H1 (cell line): ENCODE data around the gene TNFRSF14. TPM values are rescaled to one million over a fixed set of nuclear protein-coding genes. Genes with fewer than 3 reads are reported as not detected.

ENCODE experiments used
- CTCF ChIA-PET: fragments of 300-600 bp; sonication (Branson Sonifier 250); formaldehyde crosslinking; loops from one replicate; lab custom pipeline; 2021; ENCODE audit not compliant: partially characterized antibody; lab: Charles Lee
- POLR2A ChIA-PET: fragments of 300-600 bp; sonication (Branson Sonifier 250); formaldehyde crosslinking; loops from one replicate; lab custom pipeline; 2021; ENCODE audit warnings: inconsistent platforms; ENCODE audit not compliant: partially characterized antibody; lab: Charles Lee
- DNase-seq, 2 experiments: peaks; one replicate each; pipeline versions ENCODE4 v3.0.0 to v3.0.0-alpha.2; 2010 to 2022; ENCODE audit warnings: low spot score in 2 of 2, low read depth in 1 of 2, mixed read lengths in 1 of 2
- FAIRE-seq: peaks from 2 replicates; lab custom pipeline; 2011; peaks lifted over from hg19 to GRCh38; lab: Jason Lieb, UNC
- H2AFZ ChIP-seq: 2 replicates; pipeline ENCODE4 v1.8.1; 2012; ENCODE audit warnings: low read length, inconsistent platforms
- H2AK5ac ChIP-seq: 2 replicates; pipeline ENCODE4 v1.6.1; 2013; ENCODE audit warnings: low read depth, low read length
- H2BK120ac ChIP-seq: replicated peaks from 2 replicates; pipeline ENCODE3; 2013; ENCODE audit warnings: low read depth, low read length, inconsistent platforms
- H2BK12ac ChIP-seq: 2 replicates; pipeline ENCODE4 v1.6.1; 2013; ENCODE audit warnings: low read depth, low read length
- H2BK15ac ChIP-seq: 2 replicates; pipeline ENCODE4 v1.6.1; 2013; ENCODE audit warnings: low read length
- H2BK20ac ChIP-seq: 2 replicates; pipeline ENCODE4 v1.6.1; 2013; ENCODE audit warnings: low read length
- H2BK5ac ChIP-seq: 2 replicates; pipeline ENCODE4 v1.6.1; 2013; ENCODE audit warnings: low read depth, low read length
- H3K14ac ChIP-seq: 2 replicates; pipeline ENCODE4 v1.6.1; 2013; ENCODE audit warnings: inconsistent platforms; ENCODE audit not compliant: insufficient read length
- H3K18ac ChIP-seq: 2 replicates; pipeline ENCODE4 v1.6.1; 2013; ENCODE audit warnings: low read length; ENCODE audit errors: extremely low read depth
- H3K23ac ChIP-seq: 2 replicates; pipeline ENCODE4 v1.6.1; 2013; ENCODE audit warnings: inconsistent platforms; ENCODE audit not compliant: insufficient read length
- H3K23me2 ChIP-seq: 2 replicates; pipeline ENCODE4 v1.6.1; 2013; ENCODE audit warnings: low read depth, low read length
- H3K27ac ChIP-seq: 2 replicates; pipeline ENCODE4 v1.6.1; 2011; ENCODE audit warnings: low read depth, low read length, inconsistent platforms
- H3K27me3 ChIP-seq, 4 experiments: replicated peaks in 1 of 4; 1 replicate in 1 of 4; 2 replicates in 3 of 4; pipeline versions ENCODE4 v1.6.1 to v1.8.1; 2011 to 2013; ENCODE audit warnings: low read length in 3 of 4, mild to moderate bottlenecking in 3 of 4, inconsistent platforms in 2 of 4, mixed read lengths in 2 of 4, moderate library complexity in 1 of 4; ENCODE audit not compliant: control insufficient read depth in 3 of 4, insufficient read depth in 3 of 4; ENCODE audit errors: extremely low read depth in 1 of 4
- H3K36me3 ChIP-seq, 4 experiments: 2 replicates each; pipeline versions ENCODE4 v1.6.1 to v1.8.1; 2011 to 2013; ENCODE audit warnings: mild to moderate bottlenecking in 4 of 4, low read length in 3 of 4, moderate library complexity in 2 of 4, control low read depth in 1 of 4, inconsistent platforms in 1 of 4; ENCODE audit not compliant: insufficient read depth in 4 of 4, control insufficient read depth in 2 of 4
- H3K4ac ChIP-seq: replicated peaks from 2 replicates; pipeline ENCODE3; 2013; ENCODE audit warnings: low read length, low read depth, mixed read lengths, inconsistent platforms; ENCODE audit not compliant: insufficient read length
- H3K4me1 ChIP-seq, 4 experiments: replicated peaks in 1 of 4; 1 replicate in 1 of 4; 2 replicates in 3 of 4; pipeline versions ENCODE4 v1.6.1 to v1.8.1; 2011 to 2013; ENCODE audit warnings: low read length in 3 of 4, inconsistent platforms in 2 of 4, mixed read lengths in 1 of 4; ENCODE audit not compliant: insufficient read depth in 4 of 4, control insufficient read depth in 3 of 4
- H3K4me2 ChIP-seq, 2 experiments: 2 replicates each; pipeline versions ENCODE4 v1.6.1 to v1.8.1; 2011 to 2013; ENCODE audit warnings: low read depth in 2 of 2, low read length in 2 of 2, control low read depth in 1 of 2, inconsistent platforms in 1 of 2, mild to moderate bottlenecking in 1 of 2; ENCODE audit not compliant: insufficient read depth in 1 of 2
- H3K4me3 ChIP-seq, 4 experiments: fragments of 200-600, 300-600 bp in 1 of 4; sonication (generic), shearing (Covaris generic), sonication (Bioruptor Twin) in 1 of 4; 2 replicates each; pipeline versions ENCODE4 v1.5.1 to v1.8.1; 2011 to 2016; ENCODE audit warnings: low read length in 4 of 4, low read depth in 3 of 4, control low read depth in 2 of 4, inconsistent platforms in 2 of 4, mild to moderate bottlenecking in 2 of 4, mixed read lengths in 1 of 4, moderate library complexity in 1 of 4; ENCODE audit not compliant: insufficient read depth in 2 of 4; ENCODE audit errors: extremely low read depth in 1 of 4
- H3K56ac ChIP-seq: replicated peaks from 2 replicates; pipeline ENCODE3; 2013; ENCODE audit warnings: low read depth, mild to moderate bottlenecking, mixed read lengths, low read length, inconsistent platforms; ENCODE audit not compliant: insufficient read length
- H3K79me1 ChIP-seq: 2 replicates; pipeline ENCODE4 v1.6.1; 2013; ENCODE audit warnings: low read depth, low read length, control low read depth
- H3K79me2 ChIP-seq, 2 experiments: 2 replicates each; pipeline versions ENCODE4 v1.6.1 to v1.8.1; 2012 to 2013; ENCODE audit warnings: low read length in 2 of 2, mild to moderate bottlenecking in 2 of 2, inconsistent platforms in 1 of 2; ENCODE audit not compliant: insufficient read depth in 2 of 2, control insufficient read depth in 1 of 2
- H3K9ac ChIP-seq, 4 experiments: replicated peaks in 1 of 4; 1 replicate in 1 of 4; 2 replicates in 3 of 4; pipeline versions ENCODE4 v1.6.1 to v1.8.1; 2011 to 2013; ENCODE audit warnings: low read depth in 3 of 4, low read length in 3 of 4, control low read depth in 2 of 4, mild to moderate bottlenecking in 2 of 4, moderate library complexity in 2 of 4, inconsistent platforms in 1 of 4; ENCODE audit errors: extremely low read depth in 1 of 4
- H3K9me3 ChIP-seq, 2 experiments: 2 replicates each; pipeline versions ENCODE4 v1.6.1 to v1.8.1; 2012 to 2013; ENCODE audit warnings: mild to moderate bottlenecking in 2 of 2, moderate library complexity in 2 of 2, control low read depth in 1 of 2, inconsistent platforms in 1 of 2, low read depth in 1 of 2, low read length in 1 of 2, mixed read lengths in 1 of 2; ENCODE audit not compliant: insufficient read depth in 2 of 2
- H4K20me1 ChIP-seq, 2 experiments: replicated peaks in 1 of 2; 2 replicates each; pipeline versions ENCODE3 to v1.8.1; 2011 to 2013; ENCODE audit warnings: inconsistent platforms in 2 of 2, low read length in 2 of 2, mild to moderate bottlenecking in 1 of 2; ENCODE audit not compliant: insufficient read depth in 2 of 2, control insufficient read depth in 1 of 2
- H4K5ac ChIP-seq: 2 replicates; pipeline ENCODE4 v1.6.1; 2013; ENCODE audit warnings: low read length, low read depth, mixed read lengths, inconsistent platforms; ENCODE audit not compliant: insufficient read length
- H4K8ac ChIP-seq: 2 replicates; pipeline ENCODE4 v1.8.0; 2013; ENCODE audit warnings: mild to moderate bottlenecking, moderate library complexity, low read length, inconsistent platforms; ENCODE audit not compliant: insufficient read depth; ENCODE audit errors: extremely low read depth
- H4K91ac ChIP-seq: replicated peaks from 2 replicates; pipeline ENCODE3; 2013; ENCODE audit warnings: low read length, mixed read lengths, inconsistent platforms; ENCODE audit not compliant: insufficient read length
- ASH2L ChIP-seq: fragments of 200-600, 300-600 bp; sonication (generic); IDR thresholded peaks from one replicate; pipeline ENCODE4 v1.7.1; 2017; ENCODE audit warnings: low read length
- BRCA1 ChIP-seq: IDR thresholded peaks from 2 replicates; pipeline ENCODE4 v1.6.1; 2012; ENCODE audit warnings: low read depth, low read length, improper control_type of control experiment
- CTBP2 ChIP-seq: IDR thresholded peaks from 2 replicates; pipeline ENCODE4 v1.7.0; 2011; ENCODE audit warnings: borderline replicate concordance, mild to moderate bottlenecking, moderate library complexity, mixed read lengths, low read length; ENCODE audit not compliant: insufficient read depth, insufficient read length
- HDAC2 ChIP-seq, 2 experiments: fragments of 300-600 bp in 1 of 2; sonication (generic) in 1 of 2; IDR thresholded peaks; 2 replicates each; pipeline ENCODE4 v1.6.1; 2011 to 2012; ENCODE audit warnings: low read depth in 2 of 2, low read length in 2 of 2, mild to moderate bottlenecking in 2 of 2, moderate library complexity in 2 of 2, borderline replicate concordance in 1 of 2, inconsistent platforms in 1 of 2
- KDM5A ChIP-seq: fragments of 200-600 bp; IDR thresholded peaks from 2 replicates; pipeline ENCODE4 v1.7.1; 2012; ENCODE audit warnings: mild to moderate bottlenecking, low read length, inconsistent platforms, mixed read lengths
- MAFK ChIP-seq: IDR thresholded peaks from 2 replicates; pipeline ENCODE4 v1.6.1; 2012; ENCODE audit warnings: low read depth, mild to moderate bottlenecking, improper control_type of control experiment, low read length
- MAX ChIP-seq: IDR thresholded peaks from 2 replicates; pipeline ENCODE4 v1.6.1; 2012; ENCODE audit warnings: inconsistent platforms
- PHF8 ChIP-seq: fragments of 200-600 bp; sonication (generic); conservative IDR thresholded peaks from 2 replicates; pipeline ENCODE4 v1.7.1; 2012; ENCODE audit warnings: low read depth, mild to moderate bottlenecking, inconsistent platforms, low read length, moderate library complexity
- RNF2 ChIP-seq: fragments of 200-900, 300-1000 bp; sonication (generic); IDR thresholded peaks from 2 replicates; pipeline ENCODE4 v1.7.1; 2016; ENCODE audit warnings: borderline replicate concordance, low read depth, mild to moderate bottlenecking, antibody characterized with exemption, low read length; ENCODE audit not compliant: poor library complexity, severe bottlenecking; ENCODE audit errors: missing control alignments
- TAF1 ChIP-seq: IDR thresholded peaks from 2 replicates; pipeline ENCODE4 v1.6.1; 2011; ENCODE audit warnings: mild to moderate bottlenecking, low read depth, low read length
- TAF7 ChIP-seq: optimal IDR thresholded peaks from 2 replicates; pipeline ENCODE3; 2011; ENCODE audit warnings: low read depth, mild to moderate bottlenecking, inconsistent platforms, low read length, moderate library complexity, borderline replicate concordance
- USF2 ChIP-seq: IDR thresholded peaks from 2 replicates; pipeline ENCODE4 v1.6.1; 2011; ENCODE audit warnings: low read length, improper control_type of control experiment
- WGBS, 2 experiments: shearing (Covaris generic) in 1 of 2; methylation state at CpG; one replicate each; pipeline versions ENCODE4 v1.1.6 to v1.1.7; 2013 to 2015; ENCODE audit warnings: low lambda C conversion rate in 2 of 2, mixed read lengths in 2 of 2, inconsistent platforms in 1 of 2, low coverage in 1 of 2, missing lambda C conversion rate in 1 of 2; ENCODE audit not compliant: insufficient replicate concordance in 2 of 2, insufficient coverage in 1 of 2, insufficient read length in 1 of 2; ENCODE audit errors: extremely low coverage in 1 of 2, missing lambda C conversion rate in 1 of 2; 5-methylcytosine and 5-hydroxymethylcytosine counted together
- polyA plus RNA-seq, 7 experiments: library from polyadenylated mRNA; depleted of rRNA in 3 of 7; stranded (reverse) in 5 of 7; unstranded in 2 of 7; fragments of >200 nt in 5 of 7; fragments of 200-250 nt in 2 of 7; gene quantifications; 1 replicate in 5 of 7; 2 replicates in 1 of 7; 4 replicates in 1 of 7; pipeline versions ENCODE4 v1.2.1 to v1.2.3, GENCODE V29; 2011 to 2013; ENCODE audit warnings: missing spikeins in 2 of 7, mixed read lengths in 2 of 7
- total RNA-seq: library from RNA; stranded (reverse); fragmentation: NEBNext Ultra II Directional; extraction: Animal tissue kit (Norgen Biotek cat#: 25700); gene quantifications from 2 replicates; pipeline ENCODE4 v1.2.1, GENCODE V29; 2021

Gene TNFRSF14
- total and polyA plus RNA-seq, 2 of the 8 experiments (the other 6 are each of a cell fraction or from before 2014, with no cell fraction given): 0.36 to 0.50 TPM

GRCh38 chr1:2516124-2516523, 40.0 kb upstream of the TNFRSF14 start:
- Histone ChIP-seq H4K20me1 (peaks cover 3 to 19% of the 10 kb centered on the region in 2 experiments), H3K9ac (no peak overlapping the region), H2BK20ac (no peak overlapping the region), H3K18ac (no peak overlapping the region), H3K23me2 (no peaks in the 10 kb centered on the region), H2AK5ac (no peak overlapping the region), H3K9me3 (no peaks in the 10 kb centered on the region), H3K27ac (no peak overlapping the region), H3K4me1 (no peaks in the 10 kb centered on the region; a peak in 1 of 7 replicates), H3K14ac (no peak overlapping the region), H3K23ac (no peak overlapping the region), H3K4me3 (no peak overlapping the region), H3K27me3 (no peaks in the 10 kb centered on the region), H4K8ac (no peak overlapping the region), H3K79me2 (no peaks in the 10 kb centered on the region), H2AFZ (no peak overlapping the region), H4K5ac (no peak overlapping the region), H2BK5ac (no peak overlapping the region), H2BK12ac (no peak overlapping the region), H2BK120ac (no peak overlapping the region), H2BK15ac (no peak overlapping the region), H3K4ac (no peak overlapping the region), H4K91ac (no peak overlapping the region), H3K56ac (no peak overlapping the region), H3K4me2 (no peak overlapping the region), H3K79me1 (peaks cover 3% of the 10 kb centered on the region), H3K36me3 (peaks cover 20 to 64% (median 48%) of the 10 kb centered on the region in 4 experiments; a peak in 7 of 8 replicates)
- ChIA-PET CTCF (interaction anchor here (1.4 to 2.8 kb wide), 3 partner anchors 24 to 85 kb away, joined by 3 to 6 read pairs (median 6); no protein-coding TSS in a partner anchor), POLR2A (interaction anchor here (0.6 kb wide), 1 partner anchor 61 kb away, joined by 3 read pairs; no protein-coding TSS in a partner anchor)
- FAIRE-seq: no peak
- DNase-seq: no peak
- 90% methylated on average over 13 of the region's 17 CpGs; no CpG with 5 or more reads in 1 of the 2 experiments for WGBS, 2 experiments
- no peak for TF ChIP-seq KDM5A
- no peak for TF ChIP-seq USF2
- TF ChIP-seq PHF8: no peak
- no peak for TF ChIP-seq BRCA1
- TF ChIP-seq TAF1: no peak
- no peak for TF ChIP-seq ASH2L
- TF ChIP-seq RNF2: no peak
- TF ChIP-seq MAFK: no peak
- TF ChIP-seq HDAC2 (IDR thresholded peaks at IDR 0.05; ENCODE audit: borderline replicate concordance in 1 of 2, low read depth in 2 of 2, low read length in 2 of 2): no peak
- TF ChIP-seq MAX: no peak
- TF ChIP-seq TAF7: no peak
- no peak for TF ChIP-seq CTBP2
